Trophoblast cell (in vitro differentiated cells and primary cell): ENCODE data around the gene GRID1.

Experiments used
- DNase-seq, 2 donors: peaks; one replicate each; pipeline ENCODE4 v3.0.0-alpha.2; 2016
- H2AFZ ChIP-seq: 2 replicates; pipeline ENCODE4 v1.6.1; 2013; ENCODE audit warnings: low read length, moderate library complexity, mild to moderate bottlenecking; ENCODE audit not compliant: insufficient read depth, poor library complexity
- H2AK5ac ChIP-seq: 2 replicates; pipeline ENCODE4 v1.6.1; 2013; ENCODE audit warnings: mild to moderate bottlenecking, low read length
- H2BK120ac ChIP-seq: 2 replicates; pipeline ENCODE4 v1.6.1; 2013; ENCODE audit warnings: low read length, mild to moderate bottlenecking, moderate library complexity; ENCODE audit not compliant: insufficient read depth, poor library complexity
- H2BK12ac ChIP-seq: 2 replicates; pipeline ENCODE4 v1.6.1; 2013; ENCODE audit warnings: mild to moderate bottlenecking, low read length, moderate library complexity
- H2BK5ac ChIP-seq: 2 replicates; pipeline ENCODE4 v1.6.1; 2013; ENCODE audit warnings: low read length, low read depth, moderate library complexity, mild to moderate bottlenecking; ENCODE audit not compliant: poor library complexity
- H3K14ac ChIP-seq: 2 replicates; pipeline ENCODE4 v1.6.1; 2013; ENCODE audit warnings: mild to moderate bottlenecking, low read length
- H3K18ac ChIP-seq: 2 replicates; pipeline ENCODE4 v1.6.1; 2013; ENCODE audit warnings: mild to moderate bottlenecking, low read length
- H3K23ac ChIP-seq: 2 replicates; pipeline ENCODE4 v1.6.1; 2013; ENCODE audit warnings: low read length
- H3K27ac ChIP-seq: 2 replicates; pipeline ENCODE4 v1.5.1; 2013; ENCODE audit warnings: low read depth, mild to moderate bottlenecking, inconsistent platforms, low read length, moderate library complexity
- H3K27me3 ChIP-seq: 2 replicates; pipeline ENCODE4 v1.6.1; 2013; ENCODE audit warnings: inconsistent platforms, mild to moderate bottlenecking, low read length, moderate library complexity; ENCODE audit not compliant: insufficient read depth
- H3K36me3 ChIP-seq, 2 experiments: 1 replicate in 1 of 2; 2 replicates in 1 of 2; pipeline ENCODE4 v1.6.1; 2013; ENCODE audit warnings: low read length in 2 of 2, mild to moderate bottlenecking in 2 of 2, moderate library complexity in 1 of 2; ENCODE audit not compliant: insufficient read depth in 2 of 2, control insufficient read depth in 1 of 2
- H3K4ac ChIP-seq: 2 replicates; pipeline ENCODE4 v1.6.1; 2013; ENCODE audit warnings: low read depth, mild to moderate bottlenecking, low read length, moderate library complexity
- H3K4me1 ChIP-seq, 2 experiments: 1 replicate in 1 of 2; 2 replicates in 1 of 2; pipeline ENCODE4 v1.6.1; 2013; ENCODE audit warnings: low read length in 2 of 2, mild to moderate bottlenecking in 2 of 2, moderate library complexity in 1 of 2; ENCODE audit not compliant: insufficient read depth in 2 of 2, control insufficient read depth in 1 of 2
- H3K4me2 ChIP-seq: 2 replicates; pipeline ENCODE4 v1.6.1; 2013; ENCODE audit warnings: inconsistent platforms, mild to moderate bottlenecking, low read length, moderate library complexity
- H3K4me3 ChIP-seq: 2 replicates; pipeline ENCODE4 v1.5.1; 2013; ENCODE audit warnings: mild to moderate bottlenecking, low read depth, low read length, inconsistent platforms
- H3K79me1 ChIP-seq: one replicate; pipeline ENCODE4 v1.6.1; 2013; ENCODE audit warnings: low read length
- H3K79me2 ChIP-seq: 2 replicates; pipeline ENCODE4 v1.6.1; 2013; ENCODE audit warnings: low read length, mild to moderate bottlenecking; ENCODE audit not compliant: control insufficient read depth, insufficient read depth, poor library complexity
- H3K9ac ChIP-seq: 2 replicates; pipeline ENCODE4 v1.6.1; 2013; ENCODE audit warnings: mild to moderate bottlenecking, low read length
- H3K9me3 ChIP-seq: 2 replicates; pipeline ENCODE4 v1.6.1; 2013; ENCODE audit warnings: low read depth, mild to moderate bottlenecking, control low read depth, inconsistent platforms, low read length; ENCODE audit not compliant: insufficient read depth
- H4K12ac ChIP-seq: 2 replicates; pipeline ENCODE4 v1.6.1; 2013; ENCODE audit warnings: low read depth, mild to moderate bottlenecking, low read length, moderate library complexity
- H4K8ac ChIP-seq: 2 replicates; pipeline ENCODE4 v1.6.1; 2013; ENCODE audit warnings: low read depth, mild to moderate bottlenecking, low read length, moderate library complexity
- H4K91ac ChIP-seq: one replicate; pipeline ENCODE4 v1.6.1; 2013; ENCODE audit warnings: low read depth, mild to moderate bottlenecking, low read length, moderate library complexity
- WGBS: extraction: QIAGEN DNeasy Blood & Tissue Kit; methylation state at CpG from one replicate; pipeline ENCODE4 v1.1.7; 2013; ENCODE audit warnings: missing lambda C conversion rate; ENCODE audit not compliant: insufficient read length, insufficient coverage; ENCODE audit errors: extremely low coverage; 5-methylcytosine and 5-hydroxymethylcytosine counted together

GRID1 gene

DNA sequence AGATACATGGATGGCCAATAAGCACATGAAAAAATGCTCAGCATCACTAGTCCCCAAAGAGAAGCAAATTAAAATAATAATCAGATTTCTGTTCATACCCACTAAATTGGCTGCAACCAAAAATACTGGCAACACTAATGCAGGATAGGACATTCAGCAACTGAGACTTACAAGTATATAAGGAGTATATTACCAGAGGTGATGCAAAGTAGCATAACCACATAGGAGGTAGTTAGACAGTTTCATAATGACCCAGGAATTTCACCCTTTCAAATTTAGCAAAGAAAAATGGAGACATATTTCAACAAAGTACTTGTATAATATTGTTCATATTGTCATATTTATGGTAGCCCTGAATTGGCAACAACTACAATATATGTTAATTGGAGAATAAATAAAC is 727.8 kb downstream of the GRID1 start:
- Histone ChIP-seq H3K4me2 (no peak overlapping the region), H3K79me1 (peaks cover 7% of the 10 kb centered on the region), H3K27ac (no peak overlapping the region), H3K4me3 (no peak overlapping the region), H3K9ac (no peak overlapping the region), H3K79me2 (no peaks in the 10 kb centered on the region), H3K14ac (no peak overlapping the region), H3K4me1 (peaks cover 12 to 14% of the 10 kb centered on the region in 2 experiments), H2BK12ac (no peak overlapping the region), H4K8ac (no peak overlapping the region), H3K36me3 (no peaks in the 10 kb centered on the region), H3K18ac (no peak overlapping the region), H2AK5ac (no peak overlapping the region), H2AFZ (no peak overlapping the region), H4K91ac (no peak overlapping the region), H3K27me3 (no peaks in the 10 kb centered on the region), H4K12ac (no peak overlapping the region), H2BK120ac (no peak overlapping the region), H3K9me3 (no peaks in the 10 kb centered on the region), H2BK5ac (no peak overlapping the region), H3K4ac (no peak overlapping the region), H3K23ac (no peak overlapping the region)
- DNase-seq, result no peak

DNA sequence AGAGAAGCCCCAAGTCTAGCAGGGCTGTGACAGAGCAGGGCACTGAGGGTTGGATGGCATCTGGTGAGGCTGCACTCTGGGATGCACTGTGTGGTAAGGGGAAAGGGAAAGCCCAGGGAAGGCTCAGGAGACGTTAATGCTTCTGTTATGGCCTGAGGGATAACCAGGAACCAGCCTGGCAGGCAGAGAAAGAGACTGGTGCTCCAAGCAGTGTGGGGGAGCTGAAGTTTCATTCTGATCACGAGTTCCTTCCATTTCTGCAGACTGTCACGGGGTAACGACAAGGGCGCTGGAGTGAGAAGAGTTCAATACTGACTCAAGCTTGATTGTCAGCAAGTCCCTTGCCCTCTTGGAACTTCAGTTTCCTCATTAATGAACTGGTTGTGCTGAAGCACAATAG is 730.9 kb downstream of the GRID1 start:
- no peak for DNase-seq
- Histone ChIP-seq H3K4me3 (no peak overlapping the region), H2BK12ac (no peak overlapping the region), H4K12ac (no peak overlapping the region), H3K14ac (no peak overlapping the region), H3K18ac (no peak overlapping the region), H3K4ac (no peak overlapping the region), H3K4me1 (peaks cover 3 to 4% of the 10 kb centered on the region in 2 experiments), H2BK5ac (no peak overlapping the region), H2BK120ac (no peak overlapping the region), H2AK5ac (no peak overlapping the region), H3K23ac (no peak overlapping the region), H3K27ac (no peak overlapping the region), H3K79me2 (no peaks in the 10 kb centered on the region), H4K91ac (no peak overlapping the region), H3K9ac (no peak overlapping the region), H3K79me1 (no peaks in the 10 kb centered on the region), H3K4me2 (no peak overlapping the region), H3K36me3 (no peaks in the 10 kb centered on the region), H3K9me3 (no peaks in the 10 kb centered on the region), H4K8ac (peak overlapping the region; percentile 23), H2AFZ (no peak overlapping the region), H3K27me3 (no peaks in the 10 kb centered on the region)
- WGBS, result no CpG with 5 or more reads among the region's 5 CpGs

DNA sequence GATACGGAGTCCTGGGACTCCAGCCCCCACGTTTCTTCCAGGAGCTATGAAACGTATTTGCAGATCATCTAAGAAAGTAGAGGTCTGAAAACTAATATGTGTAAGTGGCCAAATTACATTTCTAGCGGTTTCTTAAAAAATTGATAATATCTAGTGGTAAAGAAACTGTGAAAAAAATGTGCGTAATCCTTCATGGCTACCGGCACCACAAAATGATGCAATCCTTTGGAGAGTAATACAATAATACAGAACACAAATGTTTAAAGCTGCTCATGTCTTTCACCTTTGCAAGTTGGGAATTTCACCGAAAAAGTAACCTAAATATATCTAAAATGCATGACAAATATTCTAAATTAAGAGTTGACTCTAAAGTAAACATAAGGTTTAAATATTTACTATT is 742.1 kb downstream of the GRID1 start:
- Histone ChIP-seq H3K27me3 (no peaks in the 10 kb centered on the region), H3K4me1 (no peaks in the 10 kb centered on the region), H3K9me3 (peaks cover 1% of the 10 kb centered on the region), H3K9ac (no peak overlapping the region), H3K79me2 (no peaks in the 10 kb centered on the region), H4K12ac (no peak overlapping the region), H2AK5ac (no peak overlapping the region), H4K91ac (no peak overlapping the region), H3K23ac (no peak overlapping the region), H4K8ac (no peak overlapping the region), H3K4me3 (no peak overlapping the region), H3K79me1 (no peaks in the 10 kb centered on the region), H3K4ac (no peak overlapping the region), H3K27ac (no peak overlapping the region), H3K4me2 (no peak overlapping the region), H2BK120ac (no peak overlapping the region), H3K36me3 (no peaks in the 10 kb centered on the region), H2BK5ac (no peak overlapping the region), H2BK12ac (no peak overlapping the region), H3K14ac (no peak overlapping the region), H2AFZ (no peak overlapping the region), H3K18ac (no peak overlapping the region)
- no CpG with 5 or more reads among the region's 7 CpGs for WGBS
- peak in 1 of 2 donors; percentile 61 for DNase-seq

DNA sequence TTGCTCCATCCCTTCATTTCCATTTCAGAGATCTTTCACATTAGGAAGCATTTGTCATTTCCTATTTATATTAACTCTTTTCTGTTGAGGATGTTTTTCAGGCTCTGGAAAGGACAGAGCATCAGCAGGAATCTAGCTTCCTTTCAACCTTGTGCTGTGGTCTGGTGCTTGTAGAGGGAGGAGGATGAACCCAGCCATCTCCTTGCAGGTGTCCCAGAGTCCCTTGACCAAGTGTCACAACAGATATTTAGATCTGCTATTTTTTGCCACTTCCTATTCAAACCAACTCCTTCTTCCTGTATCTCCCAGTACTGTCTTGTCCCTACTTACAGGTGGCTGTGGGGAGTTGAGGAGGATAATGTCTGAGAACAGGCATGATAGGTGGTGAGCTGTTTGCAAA is 742.8 kb downstream of the GRID1 start:
- no peak overlapping the region for H3K4me2 ChIP-seq
- H3K4me3 ChIP-seq, result no peak overlapping the region
- no peak overlapping the region for H2BK5ac ChIP-seq
- H2BK120ac ChIP-seq, result no peak overlapping the region
- H3K4ac ChIP-seq, result no peak overlapping the region
- no peak overlapping the region for H3K23ac ChIP-seq
- no peak overlapping the region for H3K18ac ChIP-seq
- H4K8ac ChIP-seq, result no peak overlapping the region
- H2AK5ac ChIP-seq, result no peak overlapping the region
- H3K36me3 ChIP-seq, result no peaks in the 10 kb centered on the region
- H3K79me1 ChIP-seq, result no peaks in the 10 kb centered on the region
- H4K12ac ChIP-seq, result no peak overlapping the region
- no peak overlapping the region for H3K27ac ChIP-seq
- H3K9ac ChIP-seq, result no peak overlapping the region
- no peak overlapping the region for H2BK12ac ChIP-seq
- no peaks in the 10 kb centered on the region for H3K27me3 ChIP-seq
- H3K4me1 ChIP-seq, result no peaks in the 10 kb centered on the region
- no peak overlapping the region for H4K91ac ChIP-seq
- peaks cover 1% of the 10 kb centered on the region for H3K9me3 ChIP-seq
- H2AFZ ChIP-seq, result no peak overlapping the region
- H3K14ac ChIP-seq, result no peak overlapping the region
- DNase-seq, result no peak
- no peaks in the 10 kb centered on the region for H3K79me2 ChIP-seq

DNA sequence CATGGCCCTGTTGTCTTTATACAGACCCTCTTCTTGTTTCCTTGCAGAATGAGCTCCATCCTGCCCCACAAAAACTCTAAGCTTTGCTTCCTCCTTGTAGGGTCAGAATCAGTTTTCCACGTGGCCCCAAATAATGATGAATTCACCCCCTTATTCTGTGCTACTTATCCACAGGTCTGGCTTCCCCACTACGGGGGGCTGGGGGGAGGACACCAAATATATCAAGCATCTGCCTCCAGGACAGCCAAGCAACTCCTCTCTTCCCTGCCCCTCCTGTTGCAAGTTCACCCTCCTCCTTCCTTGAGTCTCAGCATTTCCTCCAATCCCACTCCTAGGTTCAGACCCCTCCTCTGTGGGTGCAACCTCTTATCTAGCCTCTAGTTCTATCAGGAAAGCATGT is 743.3 kb downstream of the GRID1 start:
- H3K27ac ChIP-seq, result no peak overlapping the region

More for the DNA sequence above, 743.3 kb downstream of the GRID1 start:
- no peak overlapping the region for H2BK5ac ChIP-seq
- H3K4me2 ChIP-seq, result no peak overlapping the region
- no peaks in the 10 kb centered on the region for H3K36me3 ChIP-seq
- H3K18ac ChIP-seq, result no peak overlapping the region
- no peak overlapping the region for H4K91ac ChIP-seq
- H3K23ac ChIP-seq, result no peak overlapping the region
- no peak overlapping the region for H3K4me3 ChIP-seq
- H2BK12ac ChIP-seq, result no peak overlapping the region
- no peak overlapping the region for H2AK5ac ChIP-seq
- no CpG with 5 or more reads among the region's 2 CpGs for WGBS
- no peak overlapping the region for H2BK120ac ChIP-seq
- no peak overlapping the region for H4K12ac ChIP-seq
- no peaks in the 10 kb centered on the region for H3K27me3 ChIP-seq
- H3K79me1 ChIP-seq, result no peaks in the 10 kb centered on the region
- no peak overlapping the region for H3K9ac ChIP-seq
- peaks cover 1% of the 10 kb centered on the region for H3K9me3 ChIP-seq
- no peak overlapping the region for H4K8ac ChIP-seq
- no peak overlapping the region for H2AFZ ChIP-seq
- H3K79me2 ChIP-seq, result no peaks in the 10 kb centered on the region
- no peak overlapping the region for H3K14ac ChIP-seq
- no peaks in the 10 kb centered on the region for H3K4me1 ChIP-seq
- H3K4ac ChIP-seq, result no peak overlapping the region
- no peak for DNase-seq
